Memory B cell (primary cell): ENCODE data around the gene COL12A1.

ENCODE experiments used
- ATAC-seq: fragments of 150-1000 bp; cut with Tn5 transposase; 2 replicates; pipeline ENCODE4 v1.10.0; 2021; ENCODE audit warnings: low read depth, mild to moderate bottlenecking, moderate library complexity
- DNase-seq, 2 donors: peaks; one replicate each; pipeline ENCODE4 v3.0.0; 2022; ENCODE audit warnings: low spot score in 2 of 2
- H3K27ac Mint-ChIP-seq: one replicate; pipeline ENCODE4 v1.8.0; 2022; ENCODE audit warnings: mild to moderate bottlenecking, moderate library complexity, mixed read lengths
- H3K27me3 Mint-ChIP-seq: one replicate; pipeline ENCODE4 v1.8.0; 2022; ENCODE audit warnings: mixed read lengths
- H3K36me3 Mint-ChIP-seq: one replicate; pipeline ENCODE4 v1.8.0; 2022; ENCODE audit warnings: mild to moderate bottlenecking, mixed read lengths
- H3K4me1 Mint-ChIP-seq: one replicate; pipeline ENCODE4 v1.8.0; 2022; ENCODE audit warnings: mixed read lengths
- H3K4me3 Mint-ChIP-seq: one replicate; pipeline ENCODE4 v1.8.0; 2022; ENCODE audit warnings: mild to moderate bottlenecking, moderate library complexity, mixed read lengths
- H3K9me3 Mint-ChIP-seq: one replicate; pipeline ENCODE4 v1.8.0; 2022; ENCODE audit warnings: mixed read lengths

Gene COL12A1

DNA sequence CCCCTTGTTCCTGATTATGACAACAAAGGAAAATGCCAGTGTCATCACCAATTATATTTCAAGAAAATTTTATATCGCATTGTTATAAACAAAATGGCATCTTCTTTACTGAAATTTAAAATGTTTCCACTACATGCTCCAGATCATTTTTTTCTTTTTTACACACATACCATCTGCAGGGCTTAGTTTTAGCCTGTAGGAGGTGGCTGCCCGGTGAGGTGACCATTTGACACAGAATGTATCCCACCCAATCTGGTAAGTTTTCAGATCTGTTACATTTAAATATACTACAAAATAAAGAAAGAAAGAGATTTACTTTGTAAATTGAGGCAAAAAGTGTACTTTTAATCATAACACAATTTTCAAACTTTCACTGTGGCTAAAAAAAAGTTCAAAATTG is 81.8 kb downstream of the COL12A1 start:
- DNase-seq (no peak), ATAC-seq (no peak)
- Mint-ChIP-seq H3K36me3 (no peaks in the 10 kb centered on the region), H3K4me3 (no peak overlapping the region), H3K9me3 (no peaks in the 10 kb centered on the region), H3K27me3 (no peaks in the 10 kb centered on the region), H3K27ac (no peak overlapping the region), H3K4me1 (no peaks in the 10 kb centered on the region)

- no peaks in the 10 kb centered on the region for H3K27me3 Mint-ChIP-seq
These were observed 86.8 kb downstream of the COL12A1 start for GRCh38 chr6:75118925-75119515.

GRCh38 chr6:75117701-75118100 is 88.2 kb downstream of the COL12A1 start:
- Mint-ChIP-seq H3K36me3 (no peaks in the 10 kb centered on the region), H3K9me3 (no peaks in the 10 kb centered on the region), H3K4me1 (no peaks in the 10 kb centered on the region), H3K27me3 (no peaks in the 10 kb centered on the region), H3K4me3 (no peak overlapping the region), H3K27ac (no peak overlapping the region)
- no peak for ATAC-seq
- DNase-seq = no peak

More at GRCh38 chr6:75118925-75119515, 86.8 kb downstream of the COL12A1 start:
- Mint-ChIP-seq H3K4me3 (no peak overlapping the region), H3K36me3 (no peaks in the 10 kb centered on the region), H3K4me1 (no peaks in the 10 kb centered on the region), H3K9me3 (no peaks in the 10 kb centered on the region), H3K27ac (no peak overlapping the region)
- DNase-seq (no peak), ATAC-seq (no peak)

GRCh38 chr6:75116946-75117345 is 88.9 kb downstream of the COL12A1 start:
- Mint-ChIP-seq H3K27me3 (no peaks in the 10 kb centered on the region), H3K4me3 (no peak overlapping the region), H3K9me3 (no peaks in the 10 kb centered on the region), H3K36me3 (no peaks in the 10 kb centered on the region), H3K4me1 (no peaks in the 10 kb centered on the region), H3K27ac (no peak overlapping the region)
- ATAC-seq (no peak), DNase-seq (no peak)

DNA sequence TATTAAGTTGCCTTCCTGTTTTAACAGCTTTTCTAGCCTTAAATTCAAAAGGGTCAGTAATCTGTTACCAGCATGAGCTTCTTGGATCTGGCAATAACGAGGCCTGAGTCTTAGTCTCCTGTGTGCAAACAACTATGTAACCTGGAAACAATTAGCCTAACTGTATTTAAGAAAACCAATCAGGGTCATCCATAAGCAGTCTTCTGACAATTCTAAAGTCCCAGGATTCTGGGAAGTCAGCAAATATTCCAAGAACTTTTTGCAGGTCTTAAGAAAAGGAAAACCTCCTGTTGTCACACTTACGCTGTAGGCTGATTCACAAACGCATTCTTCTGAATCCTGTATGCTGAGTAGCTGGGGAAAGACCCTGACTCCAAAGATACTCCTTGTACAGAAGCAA is 90.4 kb downstream of the COL12A1 start:
- no peaks in the 10 kb centered on the region for H3K4me1 Mint-ChIP-seq
- H3K4me3 Mint-ChIP-seq = no peak overlapping the region
- H3K27ac Mint-ChIP-seq = no peak overlapping the region
- no peak for DNase-seq
- no peaks in the 10 kb centered on the region for H3K36me3 Mint-ChIP-seq
- no peak for ATAC-seq
- no peaks in the 10 kb centered on the region for H3K9me3 Mint-ChIP-seq
- no peaks in the 10 kb centered on the region for H3K27me3 Mint-ChIP-seq

GRCh38 chr6:75114806-75115205 is 91.0 kb downstream of the COL12A1 start:
- ATAC-seq (no peak), DNase-seq (no peak)
- Mint-ChIP-seq H3K36me3 (no peaks in the 10 kb centered on the region), H3K4me1 (no peaks in the 10 kb centered on the region), H3K4me3 (no peak overlapping the region), H3K9me3 (no peaks in the 10 kb centered on the region), H3K27ac (no peak overlapping the region), H3K27me3 (no peaks in the 10 kb centered on the region)

DNA sequence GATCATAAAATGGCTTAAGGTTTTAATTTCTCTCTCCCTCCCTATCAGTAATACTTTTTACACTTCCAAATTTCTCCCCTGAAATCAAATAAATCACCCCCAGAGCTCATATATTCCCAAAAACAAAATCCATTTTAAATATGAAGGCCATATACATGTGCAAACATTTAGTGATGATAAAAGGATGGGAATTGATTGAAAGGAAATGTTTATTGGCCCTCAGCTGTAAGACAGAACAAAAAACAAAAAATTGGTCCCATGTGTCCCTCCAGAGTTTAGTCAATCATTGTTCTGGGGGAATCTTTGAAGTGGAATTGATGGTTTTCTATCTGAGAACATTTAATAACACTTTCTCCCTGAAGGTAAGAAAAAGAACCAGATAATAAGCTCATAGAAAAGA is 91.7 kb downstream of the COL12A1 start:
- H3K4me3 Mint-ChIP-seq = no peak overlapping the region
- H3K4me1 Mint-ChIP-seq = no peaks in the 10 kb centered on the region
- H3K27ac Mint-ChIP-seq = no peak overlapping the region
- DNase-seq (no peak), ATAC-seq (no peak)
- no peaks in the 10 kb centered on the region for H3K9me3 Mint-ChIP-seq
- no peaks in the 10 kb centered on the region for H3K36me3 Mint-ChIP-seq
- H3K27me3 Mint-ChIP-seq = no peaks in the 10 kb centered on the region

- H3K4me3 Mint-ChIP-seq = no peak overlapping the region
- DNase-seq (no peak), ATAC-seq (no peak)
- H3K27me3 Mint-ChIP-seq = no peaks in the 10 kb centered on the region
- no peak overlapping the region for H3K27ac Mint-ChIP-seq
- H3K4me1 Mint-ChIP-seq = no peaks in the 10 kb centered on the region
- H3K9me3 Mint-ChIP-seq = no peaks in the 10 kb centered on the region
- no peaks in the 10 kb centered on the region for H3K36me3 Mint-ChIP-seq
These were observed 92.4 kb downstream of the COL12A1 start for GRCh38 chr6:75113446-75113845.

- Mint-ChIP-seq H3K36me3 (no peaks in the 10 kb centered on the region), H3K9me3 (no peaks in the 10 kb centered on the region), H3K4me3 (no peak overlapping the region), H3K4me1 (no peaks in the 10 kb centered on the region), H3K27ac (no peak overlapping the region), H3K27me3 (peaks cover 2% of the 10 kb centered on the region)
- no peak for ATAC-seq
- DNase-seq = no peak
These were observed 96.1 kb downstream of the COL12A1 start for GRCh38 chr6:75109765-75110164.

- Mint-ChIP-seq H3K36me3 (no peaks in the 10 kb centered on the region), H3K27ac (no peak overlapping the region), H3K9me3 (no peaks in the 10 kb centered on the region), H3K27me3 (peaks cover 2% of the 10 kb centered on the region), H3K4me1 (no peaks in the 10 kb centered on the region), H3K4me3 (no peak overlapping the region)
- DNase-seq = no peak
- no peak for ATAC-seq
These were observed 96.8 kb downstream of the COL12A1 start for GRCh38 chr6:75109022-75109421.

- no peak overlapping the region for H3K27ac Mint-ChIP-seq
- H3K4me1 Mint-ChIP-seq = no peaks in the 10 kb centered on the region
- no peak overlapping the region for H3K4me3 Mint-ChIP-seq
- no peaks in the 10 kb centered on the region for H3K9me3 Mint-ChIP-seq
- no peaks in the 10 kb centered on the region for H3K36me3 Mint-ChIP-seq
- ATAC-seq (no peak), DNase-seq (no peak)
- H3K27me3 Mint-ChIP-seq = peaks cover 2% of the 10 kb centered on the region
These were observed 97.4 kb downstream of the COL12A1 start for GRCh38 chr6:75108333-75108974.

- H3K36me3 Mint-ChIP-seq = no peaks in the 10 kb centered on the region
- H3K27me3 Mint-ChIP-seq = peaks cover 2% of the 10 kb centered on the region
- no peak overlapping the region for H3K4me3 Mint-ChIP-seq
- no peak overlapping the region for H3K27ac Mint-ChIP-seq
- ATAC-seq = no peak
- H3K4me1 Mint-ChIP-seq = no peaks in the 10 kb centered on the region
- no peak for DNase-seq
- H3K9me3 Mint-ChIP-seq = no peaks in the 10 kb centered on the region
These were observed 97.9 kb downstream of the COL12A1 start for GRCh38 chr6:75107913-75108312.

DNA sequence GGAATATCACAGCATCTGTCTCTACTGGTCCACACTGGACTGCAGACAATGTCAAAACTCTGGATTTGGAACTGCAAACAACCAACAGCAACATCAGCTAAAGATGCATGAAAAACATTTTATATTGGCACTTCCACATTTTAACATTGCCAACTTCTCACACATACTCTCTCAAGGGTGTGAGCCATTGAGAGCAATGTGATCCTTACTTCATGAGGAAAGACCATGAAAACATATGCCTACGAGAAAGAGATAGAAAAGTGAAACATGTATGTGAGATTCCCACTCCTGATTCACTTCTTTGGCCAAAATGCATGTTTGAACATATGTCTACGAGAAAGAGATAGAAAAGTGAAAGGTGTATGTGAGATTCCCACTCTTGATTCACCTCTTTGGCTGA is 99.4 kb downstream of the COL12A1 start:
- DNase-seq (no peak), ATAC-seq (no peak)
- no peaks in the 10 kb centered on the region for H3K36me3 Mint-ChIP-seq
- no peak overlapping the region for H3K4me3 Mint-ChIP-seq
- no peaks in the 10 kb centered on the region for H3K4me1 Mint-ChIP-seq
- no peaks in the 10 kb centered on the region for H3K9me3 Mint-ChIP-seq
- no peak overlapping the region for H3K27ac Mint-ChIP-seq
- peaks cover 2% of the 10 kb centered on the region for H3K27me3 Mint-ChIP-seq

DNA sequence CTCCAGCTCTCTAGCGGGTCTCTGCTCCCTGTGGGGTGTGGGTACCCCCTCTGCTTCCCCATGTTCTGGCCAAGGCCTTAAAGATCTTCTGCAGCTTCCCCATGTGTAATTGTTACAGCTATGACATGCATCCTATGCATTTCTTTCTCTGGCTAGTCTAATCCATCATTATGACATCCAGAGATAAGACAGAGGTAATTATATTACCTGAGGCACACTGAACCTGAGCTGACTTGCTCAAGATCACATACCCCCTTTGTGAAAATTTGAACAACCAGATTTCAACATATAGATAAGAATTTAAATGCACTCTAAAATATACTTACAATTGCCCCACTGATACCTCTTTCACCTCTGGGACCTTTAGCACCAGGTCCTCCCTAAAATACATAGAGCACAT is 102.4 kb downstream of the COL12A1 start:
- DNase-seq (no peak), ATAC-seq (no peak)
- H3K36me3 Mint-ChIP-seq = no peaks in the 10 kb centered on the region
- peaks cover 2% of the 10 kb centered on the region for H3K27me3 Mint-ChIP-seq
- no peak overlapping the region for H3K27ac Mint-ChIP-seq
- H3K4me3 Mint-ChIP-seq = no peak overlapping the region
- peaks cover 3% of the 10 kb centered on the region for H3K9me3 Mint-ChIP-seq
- H3K4me1 Mint-ChIP-seq = no peaks in the 10 kb centered on the region

DNA sequence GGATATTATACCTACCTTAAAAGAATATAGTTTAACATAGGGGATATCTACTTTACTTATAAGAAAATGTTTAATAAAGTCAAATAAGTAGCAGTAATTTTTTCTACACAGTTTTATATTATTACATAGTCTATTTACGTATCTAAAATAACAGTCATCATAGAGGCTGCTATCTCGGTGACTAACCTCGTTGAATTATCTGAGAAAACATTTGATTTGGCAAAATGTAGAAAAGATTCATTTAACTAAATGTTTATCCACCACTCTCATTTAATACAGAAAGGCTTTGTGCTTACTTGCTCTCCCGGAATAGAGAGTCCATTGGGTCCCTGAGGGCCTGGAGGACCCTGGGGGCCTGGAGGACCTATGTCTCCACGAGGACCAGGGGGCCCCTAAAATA is 103.6 kb downstream of the COL12A1 start:
- Mint-ChIP-seq H3K9me3 (peaks cover 3% of the 10 kb centered on the region), H3K27ac (no peak overlapping the region), H3K27me3 (peaks cover 2% of the 10 kb centered on the region), H3K4me3 (no peak overlapping the region), H3K4me1 (no peaks in the 10 kb centered on the region), H3K36me3 (no peaks in the 10 kb centered on the region)
- DNase-seq (no peak), ATAC-seq (no peak)
